ENCODE results near the gene ASIC3.
"Not testable (repeated sequence)": the region's sequence is repeated elsewhere in the genome, so short reads cannot be mapped to it uniquely, and the experiment has no call there.

Gene ASIC3

GRCh38 chr7:151035026-151035717 is 13.2 kb upstream of the ASIC3 start:
- no peak for DNase-seq (ENCODE audit: low spot score)
- Histone ChIP-seq H3K27ac (no peak overlapping the region), H3K4me3 (no peak overlapping the region)
- no peak for TF ChIP-seq CTCF (IDR thresholded peaks at IDR 0.05)

GRCh38 chr7:151035902-151036301 is 12.4 kb upstream of the ASIC3 start:
- H3K27ac ChIP-seq = no peak overlapping the region
- TF ChIP-seq CTCF (IDR thresholded peaks at IDR 0.05) = no peak
- H3K4me3 ChIP-seq = no peak overlapping the region
- no peak for DNase-seq (ENCODE audit: low spot score)

- H3K27ac ChIP-seq = peak overlapping the region; percentile 11 to 85
These were observed 9.1 kb upstream of the ASIC3 start for GRCh38 chr7:151038951-151039849.

GRCh38 chr7:151039850-151040548 is 8.3 kb upstream of the ASIC3 start:
- peak overlapping the region in 1 of 2 donors; percentile 85 for H3K27ac ChIP-seq
- no peak for DNase-seq (ENCODE audit: low spot score)
- TF ChIP-seq CTCF (IDR thresholded peaks at IDR 0.05) = no peak
- no peak overlapping the region for H3K4me3 ChIP-seq

More at GRCh38 chr7:151038951-151039849, 9.1 kb upstream of the ASIC3 start:
- peak; percentile 89 for DNase-seq (ENCODE audit: low spot score)
- H3K4me3 ChIP-seq = no peak overlapping the region
- no peak for TF ChIP-seq CTCF (IDR thresholded peaks at IDR 0.05)

GRCh38 chr7:151040616-151041375 is 7.5 kb upstream of the ASIC3 start:
- DNase-seq (ENCODE audit: low spot score) = no peak
- H3K4me3 ChIP-seq = no peak overlapping the region
- no peak overlapping the region for H3K27ac ChIP-seq
- TF ChIP-seq CTCF (IDR thresholded peaks at IDR 0.05) = no peak

- H3K4me3 ChIP-seq; H3K27ac ChIP-seq; DNase-seq (ENCODE audit: low spot score): not testable (repeated sequence)
These were observed 4.9 kb upstream of the ASIC3 start for GRCh38 chr7:151043449-151043848.

Data from coronary artery (tissue), 2 donors.